Measurements from ENCODE around the gene RAB2B.

RAB2B gene

DNA sequence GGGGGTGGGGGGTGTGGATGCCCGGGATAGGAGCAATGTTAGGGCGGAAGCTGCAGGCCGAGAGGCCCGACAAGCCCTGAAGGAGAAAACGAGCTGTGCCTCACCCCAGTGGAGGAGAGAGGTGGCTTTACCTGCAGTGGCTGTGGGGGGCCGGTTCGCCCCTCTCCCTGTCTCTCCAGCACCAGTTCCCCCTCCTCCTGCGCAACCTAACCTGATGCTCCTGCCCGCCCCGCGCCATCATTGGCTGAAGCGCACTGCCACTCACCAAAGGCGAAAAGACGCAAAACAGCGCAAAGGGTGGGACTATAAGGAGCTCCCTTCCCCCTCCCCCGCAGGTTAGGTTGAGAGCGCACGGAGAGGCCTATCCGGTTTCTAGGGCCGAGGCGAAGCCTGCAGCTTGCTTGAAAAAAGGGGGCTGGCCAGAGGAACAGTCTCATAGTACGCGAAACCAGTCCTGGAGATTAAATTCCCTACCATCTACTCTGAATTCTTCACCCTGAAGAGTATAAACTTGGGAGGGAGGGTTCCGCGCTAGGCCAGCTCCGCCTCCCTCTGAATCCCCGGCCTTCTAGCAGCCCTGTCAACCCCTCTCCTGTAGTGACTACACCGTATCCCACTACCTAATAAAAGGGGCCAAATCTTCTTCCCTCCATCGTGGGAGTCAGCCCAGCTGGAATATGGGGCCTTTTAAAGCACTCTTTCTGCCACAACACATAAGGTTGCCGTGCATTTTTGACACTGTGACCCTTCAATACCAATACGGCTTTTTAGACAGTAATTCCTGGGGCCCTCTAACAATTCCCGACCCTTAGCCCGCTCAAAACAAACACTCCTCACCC is 39.5 kb downstream of the RAB2B start:
- Histone ChIP-seq H3K4me1 (ENCODE audit: insufficient read depth, low read length, poor library complexity, severe bottlenecking) (peaks cover 27% of the 10 kb centered on the region), H3K9me3 (ENCODE audit: insufficient read depth, low read depth, low read length) (no peaks in the 10 kb centered on the region), H3F3A (ENCODE audit: low read depth) (no peaks in the 10 kb centered on the region), H3K4me3 (ENCODE audit: low read length, poor library complexity, severe bottlenecking) (peak overlapping the region; percentile 85), H4K20me1 (ENCODE audit: insufficient read depth, low read length, poor library complexity, severe bottlenecking) (peaks cover 44% of the 10 kb centered on the region), H3K79me2 (ENCODE audit: insufficient read depth, low read length) (peaks cover 95% of the 10 kb centered on the region), H3K9ac (ENCODE audit: low read depth, low read length, poor library complexity, severe bottlenecking) (peak overlapping the region; percentile 87), H3K4me2 (ENCODE audit: low read depth, low read length, poor library complexity, severe bottlenecking) (peak overlapping the region; percentile 89), H3K27me3 (ENCODE audit: insufficient read depth, low read length, poor library complexity, severe bottlenecking) (no peaks in the 10 kb centered on the region), H3K36me3 (ENCODE audit: insufficient read depth, low read length) (no peaks in the 10 kb centered on the region), H3K9me2 (replicated peaks; ENCODE audit: low read depth, low read length) (no peaks in the 10 kb centered on the region), H2AFZ (ENCODE audit: low read length) (peak overlapping the region; percentile 87)
- TF ChIP-seq, protein P1, sequence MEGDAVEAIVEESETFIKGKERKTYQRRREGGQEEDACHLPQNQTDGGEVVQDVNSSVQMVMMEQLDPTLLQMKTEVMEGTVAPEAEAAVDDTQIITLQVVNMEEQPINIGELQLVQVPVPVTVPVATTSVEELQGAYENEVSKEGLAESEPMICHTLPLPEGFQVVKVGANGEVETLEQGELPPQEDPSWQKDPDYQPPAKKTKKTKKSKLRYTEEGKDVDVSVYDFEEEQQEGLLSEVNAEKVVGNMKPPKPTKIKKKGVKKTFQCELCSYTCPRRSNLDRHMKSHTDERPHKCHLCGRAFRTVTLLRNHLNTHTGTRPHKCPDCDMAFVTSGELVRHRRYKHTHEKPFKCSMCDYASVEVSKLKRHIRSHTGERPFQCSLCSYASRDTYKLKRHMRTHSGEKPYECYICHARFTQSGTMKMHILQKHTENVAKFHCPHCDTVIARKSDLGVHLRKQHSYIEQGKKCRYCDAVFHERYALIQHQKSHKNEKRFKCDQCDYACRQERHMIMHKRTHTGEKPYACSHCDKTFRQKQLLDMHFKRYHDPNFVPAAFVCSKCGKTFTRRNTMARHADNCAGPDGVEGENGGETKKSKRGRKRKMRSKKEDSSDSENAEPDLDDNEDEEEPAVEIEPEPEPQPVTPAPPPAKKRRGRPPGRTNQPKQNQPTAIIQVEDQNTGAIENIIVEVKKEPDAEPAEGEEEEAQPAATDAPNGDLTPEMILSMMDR (conservative IDR thresholded peaks at IDR 0.05; ENCODE audit: low read length) = no peak
- TF ChIP-seq EZH2phosphoT487 (IDR thresholded peaks at IDR 0.05; ENCODE audit: borderline replicate concordance) = no peak

DNA sequence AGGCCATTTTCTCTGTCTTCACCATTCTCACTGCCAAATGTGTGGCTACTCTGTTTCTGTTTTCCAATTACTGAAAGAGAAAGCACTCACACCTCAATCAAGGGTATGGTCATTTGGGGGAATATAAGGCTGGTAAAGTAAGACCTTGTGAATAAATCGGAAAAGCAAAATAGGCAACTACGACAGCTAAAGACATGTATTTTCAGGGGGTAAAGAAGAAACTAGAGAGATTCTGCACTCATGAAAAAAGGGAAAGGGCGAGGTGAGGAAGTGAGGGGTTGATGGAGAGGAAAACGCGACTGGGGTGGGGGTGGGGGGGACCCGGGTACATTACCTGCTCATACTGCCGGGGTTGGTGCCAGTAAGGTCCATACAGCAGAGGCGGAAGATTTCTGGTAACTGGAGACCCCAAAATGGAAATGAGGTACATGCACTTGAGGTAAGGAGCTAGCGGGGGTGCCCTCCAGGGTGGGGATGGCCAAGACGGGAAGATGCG is 40.1 kb downstream of the RAB2B start:
- no peak for TF ChIP-seq EZH2phosphoT487 (IDR thresholded peaks at IDR 0.05; ENCODE audit: borderline replicate concordance)
- TF ChIP-seq, protein P1 (conservative IDR thresholded peaks at IDR 0.05; ENCODE audit: low read length) = no peak
- H3F3A ChIP-seq (ENCODE audit: low read depth) = no peaks in the 10 kb centered on the region
- no peaks in the 10 kb centered on the region for H3K27me3 ChIP-seq (ENCODE audit: insufficient read depth, low read length, poor library complexity, severe bottlenecking)
- H3K79me2 ChIP-seq (ENCODE audit: insufficient read depth, low read length) = peaks cover 91% of the 10 kb centered on the region
- no peaks in the 10 kb centered on the region for H3K9me2 ChIP-seq (replicated peaks; ENCODE audit: low read depth, low read length)
- H2AFZ ChIP-seq (ENCODE audit: low read length) = peak overlapping the region; percentile 85; the same call in 1 of the 2 replicates
- no peaks in the 10 kb centered on the region for H3K9me3 ChIP-seq (ENCODE audit: insufficient read depth, low read depth, low read length)
- peaks cover 3% of the 10 kb centered on the region; the same call in 1 of the 2 replicates for H3K36me3 ChIP-seq (ENCODE audit: insufficient read depth, low read length)
- peak overlapping the region; percentile 87 for H3K9ac ChIP-seq (ENCODE audit: low read depth, low read length, poor library complexity, severe bottlenecking)
- peak overlapping the region; percentile 85 for H3K4me3 ChIP-seq (ENCODE audit: low read length, poor library complexity, severe bottlenecking)
- peaks cover 46% of the 10 kb centered on the region for H4K20me1 ChIP-seq (ENCODE audit: insufficient read depth, low read length, poor library complexity, severe bottlenecking)
- peaks cover 27% of the 10 kb centered on the region for H3K4me1 ChIP-seq (ENCODE audit: insufficient read depth, low read length, poor library complexity, severe bottlenecking)
- H3K4me2 ChIP-seq (ENCODE audit: low read depth, low read length, poor library complexity, severe bottlenecking) = peak overlapping the region; percentile 89

DNA sequence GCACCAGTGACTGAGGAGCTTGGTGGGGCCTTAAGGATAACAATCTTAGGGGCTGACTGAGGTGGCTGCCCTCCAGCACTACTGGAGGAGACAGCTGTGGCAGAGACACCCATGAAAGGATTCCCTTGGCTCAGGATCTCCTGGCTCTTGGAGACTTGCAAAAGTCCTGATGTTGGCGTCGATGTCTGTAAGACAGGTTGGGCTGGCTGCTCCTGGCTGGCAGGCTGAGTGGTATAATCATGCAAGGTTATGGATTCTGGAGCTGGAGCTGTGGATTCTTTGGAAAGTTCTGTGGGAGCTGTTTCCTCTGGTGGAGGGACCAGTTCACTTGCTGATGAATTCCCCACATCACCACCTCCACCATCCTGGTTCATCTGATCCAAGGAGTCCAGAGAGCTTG is 45.6 kb downstream of the RAB2B start:
- TF ChIP-seq EZH2phosphoT487 (IDR thresholded peaks at IDR 0.05; ENCODE audit: borderline replicate concordance) = no peak
- TF ChIP-seq, protein P1 (conservative IDR thresholded peaks at IDR 0.05; ENCODE audit: low read length) = no peak
- Histone ChIP-seq H4K20me1 (ENCODE audit: insufficient read depth, low read length, poor library complexity, severe bottlenecking) (peaks cover 36% of the 10 kb centered on the region), H2AFZ (ENCODE audit: low read length) (no peak overlapping the region), H3F3A (ENCODE audit: low read depth) (no peaks in the 10 kb centered on the region), H3K27me3 (ENCODE audit: insufficient read depth, low read length, poor library complexity, severe bottlenecking) (no peaks in the 10 kb centered on the region), H3K9me3 (ENCODE audit: insufficient read depth, low read depth, low read length) (no peaks in the 10 kb centered on the region), H3K9me2 (replicated peaks; ENCODE audit: low read depth, low read length) (no peaks in the 10 kb centered on the region), H3K4me2 (ENCODE audit: low read depth, low read length, poor library complexity, severe bottlenecking) (no peak overlapping the region), H3K36me3 (ENCODE audit: insufficient read depth, low read length) (peaks cover 55% of the 10 kb centered on the region), H3K4me3 (ENCODE audit: low read length, poor library complexity, severe bottlenecking) (no peak overlapping the region), H3K4me1 (ENCODE audit: insufficient read depth, low read length, poor library complexity, severe bottlenecking) (peaks cover 17% of the 10 kb centered on the region), H3K79me2 (ENCODE audit: insufficient read depth, low read length) (peaks cover 52% of the 10 kb centered on the region), H3K9ac (ENCODE audit: low read depth, low read length, poor library complexity, severe bottlenecking) (no peak overlapping the region)

Measured in Loucy (cell line).